GM23338 (cell line): ENCODE data around the gene MEIOB.

Source experiments
- CREB1 ChIP-seq: fragments of 250-450 bp; sonication (Bioruptor Pico); IDR thresholded peaks from 2 replicates; pipeline ENCODE4 v1.5.0; 2020; ENCODE audit warnings: low read depth, mild to moderate bottlenecking, moderate library complexity
- CTCF ChIP-seq, 2 experiments: fragments of 200-600 bp in 1 of 2; sonication (generic) in 1 of 2; conservative IDR thresholded peaks; 2 replicates each; pipeline versions ENCODE4 v1.5.1 to v1.6.1; 2016 to 2017; ENCODE audit warnings: antibody characterized with exemption in 2 of 2, low read depth in 2 of 2, mild to moderate bottlenecking in 2 of 2, moderate library complexity in 1 of 2
- EZH2 ChIP-seq: fragments of 200-600 bp; sonication (generic); IDR thresholded peaks from one replicate; pipeline ENCODE4 v1.8.0; 2017; ENCODE audit warnings: antibody characterized with exemption, mild to moderate bottlenecking, low read depth; ENCODE audit not compliant: unreplicated experiment
- POLR2AphosphoS5 ChIP-seq: IDR thresholded peaks from 2 replicates; pipeline ENCODE4 v1.6.1; 2016; ENCODE audit warnings: antibody characterized with exemption, low read depth
- REST ChIP-seq: IDR thresholded peaks from one replicate; pipeline ENCODE4 v1.6.1; 2018; ENCODE audit warnings: antibody characterized with exemption; ENCODE audit not compliant: unreplicated experiment
- STAT1 ChIP-seq: IDR thresholded peaks from one replicate; pipeline ENCODE4 v1.6.1; 2016; ENCODE audit warnings: antibody characterized with exemption; ENCODE audit not compliant: unreplicated experiment

GRCh38 chr16:1906055-1906845 is 34.3 kb upstream of the MEIOB start:
- TF ChIP-seq CTCF (conservative IDR thresholded peaks at IDR 0.05; ENCODE audit: low read depth in 2 of 2) (no peak), REST (no peak), POLR2AphosphoS5 (no peak), STAT1 (no peak), EZH2 (no peak), CREB1 (CRISPR knock-in tag) (no peak)
